Fibroblast of peridontal ligament (primary cell): ENCODE results near the gene PRKCE.

Source experiments
- DNase-seq: peaks from one replicate; pipeline ENCODE4 v3.0.0-alpha.2; 2010; ENCODE audit errors: extremely low read depth

Gene PRKCE

GRCh38 chr2:45935791-45936622, 284.5 kb downstream of the PRKCE start:
- DNase-seq: peak; percentile 95

GRCh38 chr2:45936623-45936979, 285.1 kb downstream of the PRKCE start:
- no peak for DNase-seq

- no peak for DNase-seq
Observed at GRCh38 chr2:45937990-45938389, 286.5 kb downstream of the PRKCE start.

GRCh38 chr2:45938649-45939511, 287.4 kb downstream of the PRKCE start:
- peak; percentile 99 for DNase-seq

GRCh38 chr2:45941531-45942236, 290.2 kb downstream of the PRKCE start:
- DNase-seq: no peak

GRCh38 chr2:45942237-45942738, 290.8 kb downstream of the PRKCE start:
- peak; percentile 65 for DNase-seq

- DNase-seq: no peak
Observed at GRCh38 chr2:45943219-45944044, 292.0 kb downstream of the PRKCE start.

- peak; percentile 47 for DNase-seq
Observed at GRCh38 chr2:45944074-45944473, 292.6 kb downstream of the PRKCE start.

GRCh38 chr2:45945302-45945717, 293.8 kb downstream of the PRKCE start:
- no peak for DNase-seq

GRCh38 chr2:45946023-45946422, 294.5 kb downstream of the PRKCE start:
- DNase-seq: peak; percentile 62

GRCh38 chr2:45950606-45951005, 299.1 kb downstream of the PRKCE start:
- no peak for DNase-seq

- no peak for DNase-seq
Observed at GRCh38 chr2:45951025-45951727, 299.7 kb downstream of the PRKCE start.

- DNase-seq: no peak
Observed at GRCh38 chr2:45952591-45952990, 301.1 kb downstream of the PRKCE start.

- DNase-seq: no peak
Observed at GRCh38 chr2:45953376-45954027, 302.0 kb downstream of the PRKCE start.

GRCh38 chr2:45954233-45954850, 302.9 kb downstream of the PRKCE start:
- DNase-seq: no peak

GRCh38 chr2:45957533-45958227, 306.2 kb downstream of the PRKCE start:
- no peak for DNase-seq

GRCh38 chr2:45960057-45960863, 308.8 kb downstream of the PRKCE start:
- no peak for DNase-seq
